ENCODE results near the gene CRMP1.

The CRMP1 gene

GRCh38 chr4:5801696-5802095 is 91.2 kb downstream of the CRMP1 start:
- no peak for DNase-seq (ENCODE audit: low read depth in 2 of 3, low spot score in 2 of 3)

GRCh38 chr4:5800496-5800895 is 92.4 kb downstream of the CRMP1 start:
- no peak for DNase-seq (ENCODE audit: low read depth in 2 of 3, low spot score in 2 of 3)

- no peak for DNase-seq (ENCODE audit: low read depth in 2 of 3, low spot score in 2 of 3)
Observed at GRCh38 chr4:5799406-5799805, 93.5 kb downstream of the CRMP1 start.

DNA sequence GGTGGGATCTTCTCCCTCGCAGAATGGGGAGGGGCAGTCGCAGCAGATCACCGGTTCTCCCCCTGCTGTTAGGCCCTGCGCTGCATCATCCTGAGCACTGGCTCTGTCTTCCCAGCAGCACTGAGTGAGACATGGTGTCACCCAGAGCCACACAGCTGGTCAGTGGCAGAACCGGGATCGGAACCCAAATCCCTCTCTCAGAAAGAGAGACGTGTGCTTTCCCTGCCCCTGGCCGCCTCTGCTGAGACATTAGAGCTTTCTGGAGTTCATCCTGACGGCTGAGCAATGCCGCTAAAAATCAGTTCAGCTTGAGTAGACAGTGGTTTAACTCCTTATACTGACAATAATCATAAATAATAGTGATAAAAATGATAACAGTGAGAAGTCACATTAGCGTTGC is 93.9 kb downstream of the CRMP1 start:
- DNase-seq (ENCODE audit: low read depth in 2 of 3, low spot score in 2 of 3) = no peak

DNA sequence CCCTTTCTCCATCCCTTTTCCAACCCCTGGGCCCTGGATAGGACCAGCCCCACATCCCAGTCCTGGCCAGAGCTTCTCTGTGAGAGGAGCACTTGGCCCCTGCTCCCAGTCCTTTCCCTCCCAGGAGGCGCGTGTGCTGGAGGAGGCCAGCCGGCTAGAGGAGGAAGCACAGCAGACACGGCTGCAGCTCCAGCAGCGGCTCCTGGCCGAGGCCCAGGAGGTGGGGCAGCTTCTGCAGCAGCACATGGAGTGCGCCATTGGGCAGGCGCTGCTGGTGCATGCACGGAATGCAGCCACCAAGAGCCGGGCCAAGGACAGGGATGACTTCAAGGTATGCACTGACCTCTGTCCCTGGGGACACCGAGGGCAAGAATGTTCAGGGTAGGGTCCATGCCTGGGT is 94.4 kb downstream of the CRMP1 start:
- DNase-seq (ENCODE audit: low read depth in 2 of 3, low spot score in 2 of 3) = no peak

DNA sequence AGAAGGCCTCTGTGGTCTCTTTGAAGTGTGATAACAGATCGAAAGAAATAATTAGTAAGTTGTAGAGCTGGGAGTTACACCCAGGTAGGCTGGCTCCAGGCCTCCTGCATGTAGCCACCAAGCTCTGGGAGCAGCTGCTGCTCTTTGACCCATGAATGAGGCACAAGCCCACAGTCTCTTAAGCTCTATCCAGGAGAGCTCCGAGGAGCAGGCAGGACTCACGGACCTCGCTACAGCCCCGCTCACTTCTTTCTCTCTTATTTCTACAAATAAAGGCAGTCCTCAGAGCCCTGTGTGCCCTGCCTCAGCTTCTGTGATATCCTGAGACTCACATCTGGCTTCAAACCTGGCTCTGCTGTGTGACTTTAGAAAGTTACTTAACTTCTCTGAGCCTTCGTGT is 95.0 kb downstream of the CRMP1 start:
- DNase-seq (ENCODE audit: low read depth in 2 of 3, low spot score in 2 of 3) = no peak

DNA sequence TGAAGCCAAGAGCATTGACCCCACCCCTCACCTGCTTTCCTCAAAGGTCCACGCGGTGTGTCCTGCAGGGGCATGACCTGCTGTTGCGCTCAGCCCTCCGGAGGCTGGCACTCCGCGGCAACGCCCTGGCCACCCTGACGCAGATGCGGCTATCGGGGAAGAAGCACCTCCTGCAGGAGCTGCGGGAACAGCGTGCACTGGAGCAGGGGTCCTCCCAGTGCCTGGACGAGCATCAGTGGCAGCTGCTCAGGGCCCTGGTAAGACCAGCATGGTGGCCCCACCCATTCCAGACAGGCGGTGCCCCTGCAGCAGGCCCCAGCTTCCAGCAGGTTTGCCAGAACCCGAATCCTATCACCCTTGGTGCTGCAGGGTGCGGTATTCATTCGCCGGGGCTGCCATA is 95.9 kb downstream of the CRMP1 start:
- DNase-seq (ENCODE audit: low read depth in 2 of 3, low spot score in 2 of 3) = no peak

DNA sequence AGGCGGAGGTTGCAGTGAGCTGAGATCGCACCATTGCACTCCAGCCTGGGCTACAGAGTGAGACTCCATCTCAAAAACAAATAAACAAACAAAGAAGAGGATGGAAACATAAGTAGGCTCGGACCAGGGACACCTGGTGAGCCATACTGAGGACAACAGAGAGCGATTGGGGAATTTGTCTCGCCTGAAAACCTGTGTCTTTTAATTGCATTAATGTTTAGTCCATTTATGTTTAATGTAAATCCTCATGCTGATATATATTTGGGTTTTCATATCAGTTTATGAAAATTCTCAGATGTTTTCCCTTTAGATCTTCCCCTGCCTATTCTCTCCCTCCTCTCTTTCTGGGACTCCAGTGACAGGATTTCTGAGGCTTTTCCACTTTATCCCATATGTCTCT is 97.3 kb downstream of the CRMP1 start:
- DNase-seq (ENCODE audit: low read depth in 2 of 3, low spot score in 2 of 3) = no peak

DNA sequence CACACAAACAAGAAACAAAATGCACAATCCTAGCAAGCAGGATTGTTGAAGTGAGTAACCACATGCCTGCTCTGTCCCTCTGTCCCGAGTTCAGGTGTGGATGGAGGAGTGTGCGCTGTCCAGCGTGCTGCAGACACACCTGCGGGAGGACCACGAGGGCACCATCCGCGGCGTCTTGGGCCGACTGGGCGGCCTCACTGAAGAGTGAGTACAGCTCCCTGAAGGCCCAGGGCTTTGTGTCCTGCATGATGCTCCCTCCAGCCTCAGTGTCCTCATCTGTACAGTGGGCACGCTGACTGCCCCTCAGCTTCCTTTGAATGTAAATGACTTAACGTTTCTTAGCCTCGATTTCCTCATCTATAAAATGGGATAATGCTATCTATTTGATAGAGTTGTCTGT is 99.4 kb downstream of the CRMP1 start:
- DNase-seq (ENCODE audit: low read depth in 2 of 3, low spot score in 2 of 3) = no peak

DNA sequence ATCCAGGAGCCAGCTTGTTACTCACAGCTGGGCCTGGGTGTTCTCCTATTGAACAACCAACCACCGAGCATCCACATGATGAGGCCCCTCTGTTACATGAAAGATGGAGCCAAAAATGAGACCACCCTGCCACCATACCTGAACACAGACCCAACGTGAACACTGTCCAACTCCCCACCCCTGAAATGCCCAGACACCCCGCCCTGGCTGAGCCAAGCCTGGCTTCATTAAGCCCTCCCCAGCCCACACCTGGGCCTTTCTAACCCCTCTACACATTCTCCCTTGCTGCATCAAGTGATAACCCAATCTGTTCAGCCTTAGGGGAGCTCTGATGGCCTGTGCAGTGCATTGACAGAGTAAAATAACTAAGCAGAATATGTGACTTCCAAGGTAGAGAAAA is 101.2 kb downstream of the CRMP1 start:
- no peak for DNase-seq (ENCODE audit: low read depth in 2 of 3, low spot score in 2 of 3)

DNA sequence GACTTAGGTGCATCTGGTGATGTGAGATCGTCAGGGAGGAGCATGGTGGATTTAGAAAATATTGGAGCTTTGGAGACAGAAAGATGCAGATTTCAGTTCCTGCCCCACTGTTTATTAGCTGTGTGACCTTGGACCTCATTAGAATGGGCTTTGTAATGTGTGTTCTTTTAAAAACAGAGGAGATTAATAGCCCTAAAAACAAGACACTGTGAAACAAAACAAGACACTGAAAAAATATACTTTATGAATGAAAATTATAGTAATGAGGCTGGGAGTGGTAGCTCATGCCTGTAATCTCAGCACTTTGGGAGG is 102.4 kb downstream of the CRMP1 start:
- no peak for DNase-seq (ENCODE audit: low read depth in 2 of 3, low spot score in 2 of 3)

- no peak for DNase-seq (ENCODE audit: low read depth in 2 of 3, low spot score in 2 of 3)
Observed at GRCh38 chr4:5789141-5789540, 103.7 kb downstream of the CRMP1 start.

GRCh38 chr4:5788144-5788543 is 104.7 kb downstream of the CRMP1 start:
- no peak for DNase-seq (ENCODE audit: low read depth in 2 of 3, low spot score in 2 of 3)

DNA sequence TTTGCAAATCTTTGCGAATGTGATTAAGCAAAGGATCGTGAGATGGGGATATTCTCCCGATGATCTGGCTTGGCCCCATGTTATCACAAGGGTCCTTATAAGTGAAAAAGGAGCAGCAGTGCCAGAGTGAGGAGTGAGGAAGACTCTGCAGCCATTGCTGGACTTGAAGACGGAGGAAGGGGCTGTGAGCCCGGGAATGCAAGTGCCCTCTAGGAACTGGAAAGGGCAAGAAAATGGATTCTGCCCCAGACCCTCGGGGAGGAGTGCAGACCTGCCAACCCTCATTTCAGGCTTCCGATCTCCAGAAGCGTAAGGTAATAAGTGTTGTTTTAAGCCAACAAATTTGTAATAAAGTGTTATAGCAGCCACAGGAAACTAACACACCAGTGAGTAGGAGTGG is 105.6 kb downstream of the CRMP1 start:
- DNase-seq (ENCODE audit: low read depth in 2 of 3, low spot score in 2 of 3) = no peak

DNA sequence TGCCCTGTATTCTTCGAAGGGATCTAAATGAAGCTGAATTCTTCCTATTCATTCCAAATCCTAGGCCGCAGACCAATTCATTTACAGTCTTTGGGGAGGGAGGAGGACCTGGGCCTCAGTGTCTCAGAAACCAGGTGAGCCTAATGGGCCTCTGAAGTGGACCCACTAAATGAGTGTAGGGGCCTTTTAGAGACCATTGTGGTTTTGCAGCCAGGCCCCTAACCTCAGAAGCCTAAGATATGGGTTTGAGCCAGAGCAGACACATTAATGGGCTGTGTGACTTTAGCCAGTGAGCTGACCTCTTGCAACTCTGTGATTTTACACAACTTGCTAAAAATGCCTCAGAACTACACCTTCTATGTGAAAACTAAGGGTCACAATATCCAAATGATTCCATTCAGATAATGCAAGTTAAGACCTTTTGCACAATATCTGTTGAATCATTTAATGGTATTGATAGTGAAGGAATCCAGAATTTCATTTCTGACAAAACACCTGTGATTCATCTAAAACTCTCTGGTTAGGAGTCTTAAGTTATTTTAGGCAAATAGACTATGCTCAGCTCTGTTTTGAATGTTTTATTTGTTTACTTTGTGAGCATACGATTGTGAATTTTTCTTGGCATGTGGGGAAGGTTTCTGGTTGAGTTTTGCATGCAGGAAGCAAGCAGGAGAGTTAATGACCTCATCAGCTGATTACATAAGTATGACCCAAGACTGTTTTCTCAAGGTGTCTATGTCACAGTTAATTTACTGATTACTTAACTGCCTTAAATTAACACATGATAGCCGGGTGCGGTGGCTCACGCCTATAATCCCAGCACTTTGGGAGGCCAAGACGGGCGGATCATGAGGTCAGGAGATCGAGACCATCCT is 106.8 kb downstream of the CRMP1 start:
- DNase-seq (ENCODE audit: low read depth in 2 of 3, low spot score in 2 of 3) = no peak

DNA sequence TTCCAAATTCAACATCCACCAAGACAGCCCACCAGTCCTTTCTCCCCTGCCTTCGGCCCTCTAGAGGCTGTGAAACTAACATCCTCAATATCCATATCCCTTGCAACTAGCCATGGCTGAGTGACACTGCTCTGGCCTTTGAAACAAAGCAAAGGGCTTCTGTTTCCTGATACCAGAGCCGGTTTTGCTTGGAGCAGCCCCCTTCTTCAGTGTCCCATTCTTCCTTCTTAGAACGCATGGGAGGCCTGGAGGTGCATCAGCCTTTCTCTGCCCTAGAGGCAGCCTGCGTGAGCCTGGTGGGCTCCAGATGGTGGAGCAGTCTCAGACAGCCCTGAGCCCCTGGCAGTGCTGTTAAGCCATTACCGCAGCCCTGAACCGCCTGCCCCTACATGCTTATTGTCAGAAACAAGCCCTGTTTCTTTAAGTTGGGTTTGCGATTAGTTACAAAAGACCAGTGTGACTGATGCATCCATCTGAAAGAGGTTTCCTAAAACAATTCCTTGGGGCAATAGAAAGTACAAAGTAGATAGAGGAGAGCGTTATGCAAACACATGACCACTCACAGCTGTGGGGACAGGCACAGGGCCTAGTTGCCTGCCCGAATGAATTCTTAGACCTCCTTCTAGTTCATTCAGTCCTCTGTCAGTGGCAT is 107.8 kb downstream of the CRMP1 start:
- DNase-seq (ENCODE audit: low read depth in 2 of 3, low spot score in 2 of 3) = no peak

DNA sequence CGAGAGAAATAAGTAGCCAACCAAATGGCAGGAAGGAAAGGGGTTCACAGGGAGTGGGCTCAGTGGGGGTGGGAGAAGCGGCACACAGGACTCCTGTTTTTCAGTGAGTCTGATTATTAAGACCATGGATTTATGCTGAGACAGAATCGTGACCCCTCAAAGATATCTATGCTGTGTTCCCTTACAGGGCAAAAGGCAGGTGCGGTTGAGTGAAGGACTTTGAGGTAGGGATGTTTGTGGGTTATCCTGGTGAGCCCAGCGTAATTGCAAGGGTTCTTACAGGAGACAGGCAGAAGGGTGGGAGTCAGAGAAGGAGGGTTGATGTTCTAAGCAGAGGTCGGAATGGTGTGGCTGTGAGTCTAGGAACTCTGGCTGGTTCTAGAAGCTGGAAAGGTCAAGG is 108.9 kb downstream of the CRMP1 start:
- no peak for DNase-seq (ENCODE audit: low read depth in 2 of 3, low spot score in 2 of 3)

DNA sequence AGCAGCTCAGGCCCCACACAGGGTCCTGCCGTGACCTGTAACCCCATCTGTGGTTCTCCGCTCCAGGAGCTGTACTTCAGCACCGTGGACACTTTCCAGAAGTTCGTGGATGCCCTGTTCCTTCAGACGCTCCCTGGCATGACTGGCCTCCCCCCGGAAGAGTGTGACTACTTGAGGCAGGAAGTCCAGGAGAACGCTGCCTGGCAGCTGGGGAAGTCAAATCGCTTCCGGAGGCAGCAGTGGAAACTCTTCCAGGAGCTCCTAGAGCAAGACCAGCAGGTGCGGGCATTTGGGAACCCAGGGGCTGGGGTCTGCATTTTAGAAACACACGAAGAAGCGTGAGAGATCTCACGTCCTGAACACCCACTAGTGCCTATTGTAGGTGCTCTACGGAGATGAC is 109.4 kb downstream of the CRMP1 start:
- DNase-seq (ENCODE audit: low read depth in 2 of 3, low spot score in 2 of 3) = no peak

GRCh38 chr4:5782829-5783476 is 109.9 kb downstream of the CRMP1 start:
- no peak for DNase-seq (ENCODE audit: low read depth in 2 of 3, low spot score in 2 of 3)

DNA sequence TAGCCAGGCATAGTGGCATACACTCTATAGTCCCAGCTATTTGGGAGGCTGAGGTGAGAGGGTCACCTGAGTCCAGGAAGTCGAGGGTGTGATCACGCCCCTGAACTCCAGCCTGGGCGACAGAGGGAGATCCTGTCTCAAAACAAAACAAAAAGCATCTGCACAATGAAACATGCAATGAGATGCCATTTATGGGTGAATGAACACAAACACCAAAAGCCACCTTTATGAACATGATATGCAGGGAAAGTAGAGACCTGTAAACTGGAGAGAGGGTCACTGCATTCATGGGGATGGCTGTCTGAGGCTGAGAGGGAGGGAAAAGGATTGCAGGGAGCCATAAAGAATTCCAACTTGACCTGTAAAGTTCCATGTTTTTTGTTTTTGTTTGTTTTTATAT is 111.2 kb downstream of the CRMP1 start:
- DNase-seq (ENCODE audit: low read depth in 2 of 3, low spot score in 2 of 3) = no peak

GRCh38 chr4:5780831-5781480 is 111.9 kb downstream of the CRMP1 start:
- DNase-seq (ENCODE audit: low read depth in 2 of 3, low spot score in 2 of 3) = no peak

GRCh38 chr4:5776510-5776909 is 116.4 kb downstream of the CRMP1 start:
- no peak for DNase-seq (ENCODE audit: low read depth in 2 of 3, low spot score in 2 of 3)
